B cell (primary cell): ENCODE measurements around the gene ROR2.

Experiments
- CTCF ChIP-seq: fragments of 200-600 bp; IDR thresholded peaks from one replicate; pipeline ENCODE4 v1.8.0; 2022; ENCODE audit warnings: antibody characterized with exemption, mild to moderate bottlenecking
- EZH2 ChIP-seq: IDR thresholded peaks from 2 replicates; pipeline ENCODE4 v1.6.1; 2012; ENCODE audit warnings: borderline replicate concordance, low read depth, mild to moderate bottlenecking, moderate library complexity, low read length; ENCODE audit not compliant: insufficient read depth, poor library complexity, severe bottlenecking

GRCh38 chr9:91949392-91949945 lies 559 bp downstream of the ROR2 start:
- TF ChIP-seq CTCF (no peak), EZH2 (no peak)
